ENCODE measurements around the gene DIAPH2. TPM values are rescaled to one million over a fixed set of nuclear protein-coding genes. Genes with fewer than 3 reads are reported as not detected.
"Not testable (repeated sequence)": the region's sequence is repeated elsewhere in the genome, so short reads cannot be mapped to it uniquely, and the experiment has no call there.

The DIAPH2 gene
- total and polyA plus RNA-seq, 2 experiments from 2014 or later = 16.2 to 56.6 TPM

GRCh38 chrX:96731000-96731399, 46.4 kb downstream of the DIAPH2 start:
- peaks cover 25% of the 10 kb centered on the region; the same call in 2 of the 3 replicates for H3K4me1 Mint-ChIP-seq
- not testable (repeated sequence) for H3K27ac ChIP-seq (ENCODE audit: low read depth); H3K9me3 Mint-ChIP-seq; H3K4me3 ChIP-seq; H3K4me1 ChIP-seq (ENCODE audit: insufficient read depth); H2AFZ ChIP-seq; H3K27ac Mint-ChIP-seq; H3K9me2 ChIP-seq (ENCODE audit: insufficient read depth); H4K20me1 ChIP-seq (replicated peaks; ENCODE audit: insufficient read depth); H3K79me2 ChIP-seq (replicated peaks; ENCODE audit: insufficient read depth); H3K36me3 ChIP-seq (ENCODE audit: insufficient read depth); DNase-seq (ENCODE audit: low spot score); H3F3A ChIP-seq (replicated peaks; ENCODE audit: low read depth); H3K4me3 Mint-ChIP-seq; H3K27me3 Mint-ChIP-seq (ENCODE audit: insufficient read depth, low read depth, poor library complexity); H3K4me2 ChIP-seq; ATAC-seq; H3K36me3 Mint-ChIP-seq (ENCODE audit: low read depth); H3K27me3 ChIP-seq (ENCODE audit: insufficient read depth)

- Mint-ChIP-seq H3K27me3 (ENCODE audit: insufficient read depth, low read depth, poor library complexity) (no peaks in the 10 kb centered on the region), H3K4me3 (no peak overlapping the region), H3K4me1 (no peaks in the 10 kb centered on the region), H3K9me3 (no peaks in the 10 kb centered on the region), H3K27ac (no peak overlapping the region), H3K36me3 (ENCODE audit: low read depth) (no peaks in the 10 kb centered on the region)
- Histone ChIP-seq H3F3A (replicated peaks; ENCODE audit: low read depth) (no peaks in the 10 kb centered on the region), H4K20me1 (replicated peaks; ENCODE audit: insufficient read depth) (no peaks in the 10 kb centered on the region), H3K4me1 (ENCODE audit: insufficient read depth) (no peaks in the 10 kb centered on the region), H3K36me3 (ENCODE audit: insufficient read depth) (no peaks in the 10 kb centered on the region), H3K27ac (ENCODE audit: low read depth) (no peak overlapping the region), H3K27me3 (ENCODE audit: insufficient read depth) (no peaks in the 10 kb centered on the region), H2AFZ (no peak overlapping the region), H3K79me2 (replicated peaks; ENCODE audit: insufficient read depth) (no peaks in the 10 kb centered on the region), H3K9me2 (ENCODE audit: insufficient read depth) (no peaks in the 10 kb centered on the region), H3K4me2 (no peak overlapping the region), H3K4me3 (no peak overlapping the region)
- DNase-seq (ENCODE audit: low spot score) (no peak), ATAC-seq (no peak)
- TF ChIP-seq EZH2 (IDR thresholded peaks at IDR 0.05; ENCODE audit: low read depth, unreplicated experiment) = no peak
- TF ChIP-seq STAT1 (IDR thresholded peaks at IDR 0.05; ENCODE audit: unreplicated experiment) = no peak
- TF ChIP-seq CREB1 (CRISPR knock-in tag; IDR thresholded peaks at IDR 0.05; ENCODE audit: low read depth) = no peak
Measured at GRCh38 chrX:96743367-96744073, 58.9 kb downstream of the DIAPH2 start.

GRCh38 chrX:96752781-96753180, 68.1 kb downstream of the DIAPH2 start:
- no peak for ATAC-seq
- no peaks in the 10 kb centered on the region for H3F3A ChIP-seq (replicated peaks; ENCODE audit: low read depth)
- Mint-ChIP-seq H3K4me1 (no peaks in the 10 kb centered on the region), H3K4me3 (no peak overlapping the region), H3K36me3 (ENCODE audit: low read depth) (peaks cover 5% of the 10 kb centered on the region; the same call in 1 of the 3 replicates), H3K27ac (no peak overlapping the region; the same call in 1 of the 2 replicates), H3K27me3 (ENCODE audit: insufficient read depth, low read depth, poor library complexity) (no peaks in the 10 kb centered on the region), H3K9me3 (no peaks in the 10 kb centered on the region)
- no peaks in the 10 kb centered on the region for H3K79me2 ChIP-seq (replicated peaks; ENCODE audit: insufficient read depth)
- no peak for DNase-seq (ENCODE audit: low spot score)
- H4K20me1 ChIP-seq (replicated peaks; ENCODE audit: insufficient read depth) = no peaks in the 10 kb centered on the region
- H3K9me2 ChIP-seq (ENCODE audit: insufficient read depth) = no peaks in the 10 kb centered on the region
- H3K36me3 ChIP-seq (ENCODE audit: insufficient read depth) = no peaks in the 10 kb centered on the region
- H3K4me1 ChIP-seq (ENCODE audit: insufficient read depth) = no peaks in the 10 kb centered on the region
- no peak overlapping the region for H2AFZ ChIP-seq
- no peak overlapping the region for H3K4me2 ChIP-seq
- H3K27ac ChIP-seq (ENCODE audit: low read depth) = no peak overlapping the region
- no peaks in the 10 kb centered on the region for H3K27me3 ChIP-seq (ENCODE audit: insufficient read depth)
- no peak overlapping the region for H3K4me3 ChIP-seq
- TF ChIP-seq ZNF331 (CRISPR knock-in tag; IDR thresholded peaks at IDR 0.05; ENCODE audit: low read depth) (no peak), ETS1 (IDR thresholded peaks at IDR 0.05) (no peak), CTCF (conservative IDR thresholded peaks at IDR 0.05; ENCODE audit: low read depth in 2 of 2) (no peak), REST (IDR thresholded peaks at IDR 0.05; ENCODE audit: unreplicated experiment) (no peak), CREB1 (CRISPR knock-in tag; IDR thresholded peaks at IDR 0.05; ENCODE audit: low read depth) (no peak), EZH2phosphoT487 (IDR thresholded peaks at IDR 0.05; ENCODE audit: unreplicated experiment) (no peak), ZNF114 (CRISPR knock-in tag; IDR thresholded peaks at IDR 0.05) (no peak), NANOG (IDR thresholded peaks at IDR 0.05; ENCODE audit: borderline replicate concordance) (no peak), POLR2AphosphoS5 (IDR thresholded peaks at IDR 0.05; ENCODE audit: low read depth) (no peak), STAT1 (IDR thresholded peaks at IDR 0.05; ENCODE audit: unreplicated experiment) (no peak), EZH2 (IDR thresholded peaks at IDR 0.05; ENCODE audit: low read depth, unreplicated experiment) (no peak), JUNB (IDR thresholded peaks at IDR 0.05; ENCODE audit: unreplicated experiment) (no peak)

Data from GM23338 (cell line).